Fibroblast of upper back skin (primary cell): ENCODE results near the gene ITPR2.
"Not testable (repeated sequence)": the region's sequence is repeated elsewhere in the genome, so short reads cannot be mapped to it uniquely, and the experiment has no call there.

ENCODE experiments used
- DNase-seq: peaks from one replicate; pipeline ENCODE4 v3.0.0-alpha.2; 2013

Gene ITPR2

DNA sequence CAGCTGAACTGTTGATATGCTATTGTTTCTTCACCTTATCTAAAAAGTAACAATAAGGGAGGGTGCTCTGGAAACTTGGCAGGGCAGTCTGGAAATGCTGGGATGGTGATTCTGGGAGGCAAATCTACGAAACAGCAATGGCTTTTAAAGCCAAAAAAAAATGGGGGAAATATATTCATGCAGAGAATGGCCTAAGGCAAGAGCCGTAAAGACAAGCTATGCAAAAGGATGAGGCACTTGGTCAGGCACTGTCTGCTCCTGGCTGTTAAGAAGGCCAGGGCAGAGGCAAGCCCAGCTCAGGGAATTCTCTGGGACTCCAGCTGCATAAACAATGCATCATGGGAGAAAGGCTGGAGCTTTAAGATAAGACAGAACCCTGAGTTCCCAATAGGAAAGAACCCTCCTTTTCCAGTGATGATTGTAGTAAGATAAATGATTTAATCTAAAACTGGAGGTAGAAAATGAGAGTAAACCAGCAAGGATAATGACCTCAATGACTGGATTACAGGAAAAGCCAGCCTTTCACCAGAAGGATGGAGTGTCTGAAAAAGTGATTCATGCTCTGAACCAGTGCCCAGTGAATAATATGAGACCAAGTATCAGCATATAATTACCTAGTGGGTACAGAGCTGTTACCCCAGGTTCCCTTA, 46.0 kb downstream of the ITPR2 start:
- DNase-seq, result peak; percentile 86

- DNase-seq, result no peak
Observed at GRCh38 chr12:26786491-26786864, 46.5 kb downstream of the ITPR2 start.

DNA sequence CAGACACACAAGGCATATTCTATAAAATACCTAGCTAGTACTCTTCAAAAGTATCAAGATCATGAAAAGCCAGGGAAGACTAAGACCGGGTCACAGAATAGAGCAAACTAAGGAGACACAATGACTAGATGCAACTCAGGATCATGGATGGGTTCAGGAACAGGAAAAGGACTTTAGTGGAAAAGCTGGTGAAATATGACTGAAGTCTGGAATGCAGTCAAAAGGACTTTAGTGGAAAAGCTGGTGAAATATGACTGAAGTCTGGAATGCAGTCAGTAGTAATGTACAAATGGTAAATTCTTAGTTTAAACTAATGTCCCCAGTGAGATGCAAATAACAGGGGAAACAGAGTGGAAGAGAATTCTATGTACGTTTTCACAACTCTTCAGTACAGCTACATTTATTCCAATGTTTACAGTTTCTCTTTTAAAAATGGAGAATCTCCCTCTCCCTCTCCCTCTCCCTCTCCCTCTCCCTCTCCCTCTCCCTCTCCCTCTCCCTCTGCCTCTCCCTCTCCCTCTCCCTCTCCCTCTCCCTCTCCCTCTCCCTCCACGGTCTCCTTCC, 49.1 kb downstream of the ITPR2 start:
- DNase-seq, result peak; percentile 62

GRCh38 chr12:26783131-26783526, 49.9 kb downstream of the ITPR2 start:
- DNase-seq, result no peak

GRCh38 chr12:26782372-26783130, 50.4 kb downstream of the ITPR2 start:
- DNase-seq, result no peak

DNA sequence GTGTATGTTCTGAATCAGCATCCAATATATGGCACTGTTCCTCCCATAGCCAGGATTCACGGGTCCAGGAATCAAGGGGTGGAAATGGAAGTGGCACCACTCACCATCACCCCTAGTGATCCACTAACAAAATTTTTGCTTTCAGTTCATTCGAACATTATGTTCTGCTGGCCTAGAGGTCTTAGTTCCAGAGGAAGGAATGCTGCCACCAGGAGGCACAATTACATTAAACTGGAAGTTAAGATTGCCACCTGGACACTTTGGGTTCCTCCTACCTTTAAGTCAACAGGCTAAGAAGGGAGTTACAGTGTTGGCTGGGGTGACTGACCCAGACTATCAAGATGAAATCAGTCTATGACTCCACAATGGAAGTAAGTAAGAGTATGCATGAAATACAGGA, 52.3 kb downstream of the ITPR2 start:
- DNase-seq, result not testable (repeated sequence)

DNA sequence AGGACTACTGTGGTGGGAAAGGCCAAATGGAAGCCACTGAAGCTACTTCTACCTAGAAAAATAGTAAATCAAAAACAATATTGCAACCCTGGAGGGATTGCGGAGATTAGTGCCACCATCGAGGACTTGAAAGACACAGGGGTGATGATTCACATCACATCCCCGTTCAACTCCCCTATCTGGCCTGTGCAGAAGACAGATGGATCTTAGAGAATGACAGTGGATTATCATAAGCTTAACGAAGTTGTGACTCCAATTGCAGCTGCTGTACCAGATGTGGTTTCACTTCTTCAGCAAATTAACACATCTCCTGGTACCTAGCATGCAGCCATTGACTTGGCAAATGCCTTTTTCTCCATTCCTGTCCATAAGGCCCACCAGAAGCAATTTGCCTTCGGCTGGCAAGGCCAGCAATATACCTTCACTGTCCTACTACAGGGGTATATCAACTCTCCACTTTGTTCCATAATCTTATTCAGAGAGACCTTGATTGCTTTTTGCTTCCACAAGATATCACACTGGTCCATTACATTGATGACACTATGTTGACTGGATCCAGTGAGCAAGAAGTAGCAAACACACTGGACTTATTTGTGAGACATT, 54.7 kb downstream of the ITPR2 start:
- DNase-seq, result not testable (repeated sequence)

DNA sequence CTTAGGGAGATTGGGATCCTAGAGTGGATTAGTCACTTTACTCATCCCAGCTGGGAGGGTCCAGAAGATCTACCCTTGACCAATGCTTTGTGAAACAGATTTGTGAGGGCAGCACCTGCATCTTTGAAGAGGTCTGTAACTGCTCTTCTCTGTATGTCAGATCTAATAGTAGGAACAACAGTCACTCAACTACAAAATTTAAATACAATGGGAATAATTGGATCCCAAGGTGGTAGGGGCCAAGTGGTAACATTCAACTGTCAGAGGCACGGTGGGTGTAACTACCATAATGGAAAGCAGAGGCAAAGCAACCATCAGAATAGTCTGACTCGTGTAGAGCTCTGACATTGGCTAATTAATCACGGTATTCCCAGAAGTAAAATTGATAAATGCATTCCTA, 55.8 kb downstream of the ITPR2 start:
- no peak for DNase-seq

GRCh38 chr12:26775991-26776390, 57.0 kb downstream of the ITPR2 start:
- DNase-seq, result peak; percentile 23

- DNase-seq, result no peak
Observed at GRCh38 chr12:26773313-26774104, 59.5 kb downstream of the ITPR2 start.

- no peak for DNase-seq
Observed at GRCh38 chr12:26771861-26772260, 61.1 kb downstream of the ITPR2 start.

DNA sequence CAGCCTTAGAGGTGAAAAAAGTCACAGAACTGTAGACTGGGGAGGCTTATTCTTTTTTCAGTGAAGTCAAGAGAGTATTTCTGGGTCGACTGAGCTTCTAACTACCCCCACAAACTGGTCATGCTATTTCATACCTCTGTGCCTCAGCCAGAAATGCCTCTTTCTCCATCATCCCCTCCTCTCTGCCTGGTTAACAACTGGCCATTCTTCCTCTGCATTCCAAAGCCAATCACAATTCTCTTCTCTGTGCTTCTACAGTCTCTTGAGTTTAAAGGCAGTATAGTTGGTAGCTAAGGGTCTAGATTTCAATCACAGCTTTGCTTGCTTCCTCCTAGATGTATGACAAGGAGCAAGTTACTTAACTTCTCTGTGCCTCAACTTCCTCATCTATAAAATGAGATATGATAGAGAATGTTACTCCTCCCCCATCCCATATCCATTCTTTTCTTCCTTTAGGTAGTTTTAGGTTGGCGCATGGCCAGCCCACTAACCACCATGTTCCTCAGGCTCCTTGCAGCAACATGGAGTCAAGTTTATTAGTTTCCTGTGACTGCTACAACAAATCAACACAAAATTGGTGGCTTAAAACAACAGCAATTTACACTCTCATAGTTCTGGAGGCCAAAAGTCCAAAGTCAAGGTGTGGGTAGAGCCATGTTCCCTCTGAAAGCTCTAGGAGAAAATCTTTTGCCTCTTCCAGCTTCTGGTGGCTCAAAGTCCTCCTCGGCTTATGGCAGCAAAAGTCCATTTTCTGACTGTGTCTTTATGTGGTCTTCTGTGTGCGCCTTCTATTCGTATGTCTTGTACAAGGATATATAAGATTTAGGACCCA, 62.5 kb downstream of the ITPR2 start:
- peak; percentile 2 for DNase-seq

- no peak for DNase-seq
Observed at GRCh38 chr12:26769611-26770010, 63.4 kb downstream of the ITPR2 start.

DNA sequence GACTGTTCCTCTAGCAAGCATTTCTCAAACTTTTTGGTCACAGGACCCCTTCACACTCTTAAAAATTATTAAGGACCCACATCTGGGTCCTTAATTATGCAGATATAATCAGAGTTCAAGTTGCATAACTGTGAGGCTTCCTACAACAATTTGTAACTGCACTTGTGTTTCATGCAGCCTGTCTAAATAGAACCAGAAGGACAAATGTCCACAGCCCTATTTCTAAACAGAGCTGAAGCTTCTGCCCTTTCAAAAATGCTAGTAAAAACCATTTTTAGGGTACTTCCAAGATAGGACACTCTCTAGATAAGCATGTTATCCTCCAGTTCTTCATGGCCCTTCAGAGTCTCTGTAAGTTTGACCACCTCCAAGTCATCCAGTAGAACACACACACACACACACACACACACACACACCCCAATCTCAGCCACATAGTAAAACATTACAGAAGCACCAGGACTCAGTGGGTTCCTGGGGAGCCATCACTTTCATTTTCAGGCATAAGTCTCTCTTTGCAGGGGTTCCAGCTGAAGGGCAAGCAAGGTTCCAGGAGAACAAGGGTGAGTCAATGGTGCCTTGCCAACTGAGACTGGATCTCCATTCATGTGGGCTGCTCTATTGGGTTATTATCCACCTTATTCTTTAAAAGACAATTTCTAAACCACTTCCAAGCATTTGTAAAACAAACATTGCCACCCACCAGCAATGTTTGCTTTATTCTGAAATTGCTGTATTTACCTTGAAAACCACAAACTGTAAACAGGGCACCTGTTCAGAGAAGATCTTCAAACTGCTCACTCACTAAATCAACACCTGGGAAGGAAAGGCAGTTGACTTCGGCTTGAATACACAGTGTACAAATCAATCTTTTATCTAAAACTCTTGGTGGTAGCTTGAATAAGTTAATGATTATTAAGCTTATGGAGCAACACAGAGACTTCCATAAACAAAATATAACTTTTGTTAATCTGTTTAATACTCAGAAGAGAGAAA, 64.1 kb downstream of the ITPR2 start:
- no peak for DNase-seq

- DNase-seq, result no peak
Observed at GRCh38 chr12:26767865-26768264, 65.1 kb downstream of the ITPR2 start.

GRCh38 chr12:26767116-26767515, 65.9 kb downstream of the ITPR2 start:
- DNase-seq, result no peak

DNA sequence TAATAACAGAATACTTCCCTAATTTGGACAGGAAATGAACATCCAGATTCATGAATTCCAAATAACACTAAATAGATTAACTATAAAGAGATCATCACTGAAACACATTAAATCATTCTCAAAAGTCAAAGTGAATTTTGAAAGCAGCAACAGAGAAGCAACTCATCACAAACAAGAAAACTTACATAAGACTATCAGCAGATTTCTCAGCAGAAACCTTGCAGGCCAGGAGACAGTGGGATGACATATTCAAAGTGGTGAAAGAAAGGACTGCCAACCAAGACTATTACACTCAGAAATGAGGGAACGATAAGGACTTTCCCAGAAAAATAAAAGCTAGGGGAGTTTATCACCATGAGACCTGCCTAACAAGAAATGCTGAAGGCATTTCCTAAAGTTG, 70.8 kb downstream of the ITPR2 start:
- no peak for DNase-seq

GRCh38 chr12:26761775-26762174, 71.2 kb downstream of the ITPR2 start:
- DNase-seq, result no peak

DNA sequence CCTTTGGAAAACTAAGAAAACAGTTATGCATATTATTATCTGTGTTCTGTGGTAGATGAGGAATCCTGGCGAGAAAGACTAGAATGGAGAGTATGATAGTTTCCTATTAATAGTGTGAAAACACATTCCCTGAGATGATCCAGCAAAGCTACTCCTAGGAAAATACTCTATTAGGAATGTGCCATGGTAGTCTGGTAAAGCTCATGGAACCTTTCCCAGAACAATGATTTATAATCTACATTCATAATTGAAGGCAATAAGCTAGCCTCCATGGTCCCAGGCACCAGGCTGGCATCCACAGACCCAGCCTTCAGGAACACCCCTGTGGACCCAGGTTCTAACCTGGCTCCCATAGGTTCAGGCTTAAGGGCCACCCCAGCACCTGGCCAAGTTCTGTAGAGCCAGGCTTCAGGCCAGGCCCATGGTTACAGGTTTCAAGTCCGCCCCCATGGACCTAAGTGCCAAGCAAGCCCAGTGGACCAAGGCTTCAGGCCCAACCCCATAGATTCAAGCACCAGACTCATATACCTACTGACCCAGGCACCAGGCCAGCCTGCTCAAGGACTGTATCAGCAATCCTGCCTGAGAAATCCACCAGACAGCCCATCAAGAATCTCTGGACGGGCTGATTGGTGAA, 72.2 kb downstream of the ITPR2 start:
- no peak for DNase-seq

- DNase-seq, result not testable (repeated sequence)
Observed at GRCh38 chr12:26755362-26755761, 77.6 kb downstream of the ITPR2 start.
